ENCODE measurements around the gene NXPH4. TPM values are rescaled to one million over a fixed set of nuclear protein-coding genes. Genes with fewer than 3 reads are reported as not detected.

The NXPH4 gene
- total RNA-seq, 3 donors from 2014 or later, result 0.25 TPM; not detected in 2

- TF ChIP-seq CTCF (IDR thresholded peaks at IDR 0.05), result no peak
- ATAC-seq (no peak), DNase-seq (no peak)
- H3K4me3 ChIP-seq, result no peak overlapping the region
- H3K9me3 ChIP-seq, result no peaks in the 10 kb centered on the region
- intact Hi-C loops (cut with DNase I, micrococcal nuclease), result no loop called here
- H3K4me1 ChIP-seq (ENCODE audit: low read depth), result no peaks in the 10 kb centered on the region
- no peaks in the 10 kb centered on the region for H3K36me3 ChIP-seq (ENCODE audit: low read depth)
Measured at GRCh38 chr12:57203791-57204190, 12.8 kb upstream of the NXPH4 start.

- TF ChIP-seq CTCF (IDR thresholded peaks at IDR 0.05), result no peak
- ATAC-seq, result no peak
- no peak overlapping the region for H3K4me3 ChIP-seq
- no peaks in the 10 kb centered on the region for H3K4me1 ChIP-seq (ENCODE audit: low read depth)
- intact Hi-C loops (cut with DNase I, micrococcal nuclease), result no loop called here
- H3K9me3 ChIP-seq, result no peaks in the 10 kb centered on the region
- H3K36me3 ChIP-seq (ENCODE audit: low read depth), result no peaks in the 10 kb centered on the region
- DNase-seq, result no peak
Measured at GRCh38 chr12:57204454-57204853, 12.1 kb upstream of the NXPH4 start.

GRCh38 chr12:57205186-57205585, 11.4 kb upstream of the NXPH4 start:
- Histone ChIP-seq H3K4me1 (ENCODE audit: low read depth) (no peaks in the 10 kb centered on the region), H3K4me3 (no peak overlapping the region), H3K36me3 (ENCODE audit: low read depth) (no peaks in the 10 kb centered on the region), H3K9me3 (no peaks in the 10 kb centered on the region)
- intact Hi-C loops (cut with DNase I, micrococcal nuclease), result no loop called here
- TF ChIP-seq CTCF (IDR thresholded peaks at IDR 0.05), result no peak
- DNase-seq (no peak), ATAC-seq (no peak)

- no peak for DNase-seq
- no peak for TF ChIP-seq CTCF (IDR thresholded peaks at IDR 0.05)
- no peaks in the 10 kb centered on the region for H3K36me3 ChIP-seq (ENCODE audit: low read depth)
- no peak overlapping the region for H3K4me3 ChIP-seq
- H3K9me3 ChIP-seq, result no peaks in the 10 kb centered on the region
- intact Hi-C loops (cut with DNase I, micrococcal nuclease), result no loop called here
- no peaks in the 10 kb centered on the region for H3K4me1 ChIP-seq (ENCODE audit: low read depth)
- no peak for ATAC-seq
Measured at GRCh38 chr12:57205931-57206330, 10.7 kb upstream of the NXPH4 start.

DNA sequence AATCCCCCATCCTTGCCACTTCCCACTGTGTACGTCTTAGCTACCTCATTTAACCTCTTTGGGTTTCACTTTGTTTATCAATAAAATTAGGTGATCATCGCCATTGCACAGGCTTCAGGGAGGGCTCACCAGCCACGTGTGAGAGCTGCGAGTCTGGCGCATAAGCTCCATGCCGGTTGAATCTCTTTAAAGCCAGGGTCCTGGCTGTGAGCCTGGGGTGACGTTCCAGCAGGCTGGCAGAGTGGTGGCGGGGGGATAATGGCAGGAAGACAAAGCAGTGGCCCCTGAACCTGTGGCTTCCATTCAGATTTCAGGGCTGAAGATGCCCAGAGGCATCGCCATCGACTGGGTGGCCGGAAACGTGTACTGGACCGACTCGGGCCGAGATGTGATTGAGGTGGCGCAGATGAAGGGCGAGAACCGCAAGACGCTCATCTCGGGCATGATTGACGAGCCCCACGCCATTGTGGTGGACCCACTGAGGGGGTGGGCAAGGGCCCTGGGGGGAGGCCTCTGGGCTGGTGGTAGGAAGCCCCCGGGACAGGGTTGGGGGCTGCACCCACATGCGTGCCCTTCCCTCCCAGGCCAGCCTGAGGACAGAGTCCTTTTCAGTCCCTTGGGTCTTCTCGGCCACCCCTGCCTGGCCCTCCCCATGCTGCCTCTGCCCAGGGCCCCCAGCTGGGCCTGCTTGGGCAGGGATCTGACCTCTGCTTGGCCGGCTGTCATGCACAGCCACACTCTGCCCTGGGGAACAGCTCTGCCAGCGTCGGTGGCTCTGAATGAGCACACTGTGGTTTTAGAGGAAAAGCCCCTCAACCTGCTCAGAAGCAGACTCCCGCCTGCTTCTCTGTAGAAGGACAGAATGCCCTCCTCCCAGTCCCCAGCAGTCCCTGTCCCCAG, 8.6 kb upstream of the NXPH4 start:
- ATAC-seq (no peak), DNase-seq (peak in 1 of 3 donors; percentile 50)
- Histone ChIP-seq H3K36me3 (ENCODE audit: low read depth) (no peaks in the 10 kb centered on the region), H3K9me3 (no peaks in the 10 kb centered on the region), H3K4me1 (ENCODE audit: low read depth) (no peaks in the 10 kb centered on the region), H3K4me3 (no peak overlapping the region)
- no peak for TF ChIP-seq CTCF (IDR thresholded peaks at IDR 0.05)
- intact Hi-C loops (cut with DNase I, micrococcal nuclease), result no loop called here

All from mucosa of descending colon (tissue), 3 donors.